Gastroesophageal sphincter (tissue), 3 donors: ENCODE data around the gene FGF16.

Experiments
- EP300 ChIP-seq: sonication (generic); formaldehyde crosslinking; IDR thresholded peaks from one replicate; pipeline ENCODE4 v1.6.1; 2017; ENCODE audit warnings: antibody characterized with exemption, mild to moderate bottlenecking
- POLR2A ChIP-seq, 2 donors: fragments of 450-650 bp; IDR thresholded peaks; one replicate each; pipeline ENCODE4 v1.6.1; 2017; ENCODE audit warnings: antibody characterized with exemption in 2 of 2, mild to moderate bottlenecking in 2 of 2, moderate library complexity in 1 of 2
- POLR2AphosphoS5 ChIP-seq: sonication (generic); formaldehyde crosslinking; IDR thresholded peaks from one replicate; pipeline ENCODE4 v1.6.1; 2017; ENCODE audit warnings: antibody characterized with exemption
- TF ChIP-seq, protein P1 (sequence below), 4 experiments: fragments of 200-600 bp in 2 of 4; fragments of 450-650 bp in 2 of 4; sonication (generic) in 1 of 4; IDR thresholded peaks; one replicate each; pipeline ENCODE4 v1.5.1; 2017 to 2019; ENCODE audit warnings: antibody characterized with exemption in 4 of 4, mild to moderate bottlenecking in 2 of 4, moderate library complexity in 2 of 4

DNA sequence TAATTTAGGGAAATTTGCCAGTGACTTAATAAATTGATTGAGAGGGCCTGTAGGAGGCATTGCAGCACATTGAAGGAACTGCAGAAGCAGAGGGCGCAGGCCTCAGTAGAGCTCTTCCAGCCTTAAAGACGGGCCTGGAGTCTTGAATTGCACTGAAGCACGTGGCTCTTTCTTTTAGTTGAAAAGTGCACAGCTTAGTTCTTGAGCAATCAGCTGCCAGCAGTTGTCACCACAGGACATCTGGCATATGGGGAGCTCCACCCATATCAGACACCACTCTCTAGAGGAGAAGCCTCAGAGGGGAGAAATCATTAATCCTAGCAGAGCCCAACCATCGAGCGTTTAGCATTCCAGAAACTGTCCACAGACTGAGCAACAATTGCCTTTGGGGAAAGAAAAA lies 16.0 kb upstream of the FGF16 start:
- TF ChIP-seq POLR2A (IDR thresholded peaks at IDR 0.05) (no peak), POLR2AphosphoS5 (no peak), EP300 (no peak)
- TF ChIP-seq, protein P1, sequence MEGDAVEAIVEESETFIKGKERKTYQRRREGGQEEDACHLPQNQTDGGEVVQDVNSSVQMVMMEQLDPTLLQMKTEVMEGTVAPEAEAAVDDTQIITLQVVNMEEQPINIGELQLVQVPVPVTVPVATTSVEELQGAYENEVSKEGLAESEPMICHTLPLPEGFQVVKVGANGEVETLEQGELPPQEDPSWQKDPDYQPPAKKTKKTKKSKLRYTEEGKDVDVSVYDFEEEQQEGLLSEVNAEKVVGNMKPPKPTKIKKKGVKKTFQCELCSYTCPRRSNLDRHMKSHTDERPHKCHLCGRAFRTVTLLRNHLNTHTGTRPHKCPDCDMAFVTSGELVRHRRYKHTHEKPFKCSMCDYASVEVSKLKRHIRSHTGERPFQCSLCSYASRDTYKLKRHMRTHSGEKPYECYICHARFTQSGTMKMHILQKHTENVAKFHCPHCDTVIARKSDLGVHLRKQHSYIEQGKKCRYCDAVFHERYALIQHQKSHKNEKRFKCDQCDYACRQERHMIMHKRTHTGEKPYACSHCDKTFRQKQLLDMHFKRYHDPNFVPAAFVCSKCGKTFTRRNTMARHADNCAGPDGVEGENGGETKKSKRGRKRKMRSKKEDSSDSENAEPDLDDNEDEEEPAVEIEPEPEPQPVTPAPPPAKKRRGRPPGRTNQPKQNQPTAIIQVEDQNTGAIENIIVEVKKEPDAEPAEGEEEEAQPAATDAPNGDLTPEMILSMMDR (IDR thresholded peaks at IDR 0.05): no peak
